ENCODE results near the gene IRAK4.

- TF ChIP-seq CTCF (IDR thresholded peaks at IDR 0.05) (no peak), EZH2 (IDR thresholded peaks at IDR 0.05) (no peak)
Observed at GRCh38 chr12:43730283-43730682, 28.5 kb upstream of the IRAK4 start.

All from neural progenitor cell (in vitro differentiated cells).